ENCODE data around the gene OTOP1.
"Not testable (repeated sequence)": the region's sequence is repeated elsewhere in the genome, so short reads cannot be mapped to it uniquely, and the experiment has no call there.

Gene OTOP1

DNA sequence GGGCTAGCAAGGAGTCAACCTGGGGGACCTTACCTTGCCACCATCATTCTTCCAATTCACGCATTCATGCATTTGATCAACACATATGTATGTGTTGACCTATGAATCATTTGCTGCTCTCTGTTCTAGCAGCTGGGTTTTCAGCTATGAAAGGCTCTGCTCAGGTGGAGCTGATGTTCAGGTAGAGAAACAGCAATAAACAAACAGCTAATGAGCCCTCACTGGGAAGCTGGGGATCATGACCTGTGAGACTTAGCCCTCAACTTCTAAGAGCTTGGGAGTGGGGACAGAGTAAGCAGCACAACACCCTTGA is 1.6 kb upstream of the OTOP1 start:
- DNase-seq (ENCODE audit: low read depth in 2 of 2): no peak

- no peak for DNase-seq (ENCODE audit: low read depth in 2 of 2)
Measured at GRCh38 chr4:4227510-4228355, 1.0 kb upstream of the OTOP1 start.

- no peak for DNase-seq (ENCODE audit: low read depth in 2 of 2)
Measured at GRCh38 chr4:4225915-4226605, 669 bp downstream of the OTOP1 start.

DNA sequence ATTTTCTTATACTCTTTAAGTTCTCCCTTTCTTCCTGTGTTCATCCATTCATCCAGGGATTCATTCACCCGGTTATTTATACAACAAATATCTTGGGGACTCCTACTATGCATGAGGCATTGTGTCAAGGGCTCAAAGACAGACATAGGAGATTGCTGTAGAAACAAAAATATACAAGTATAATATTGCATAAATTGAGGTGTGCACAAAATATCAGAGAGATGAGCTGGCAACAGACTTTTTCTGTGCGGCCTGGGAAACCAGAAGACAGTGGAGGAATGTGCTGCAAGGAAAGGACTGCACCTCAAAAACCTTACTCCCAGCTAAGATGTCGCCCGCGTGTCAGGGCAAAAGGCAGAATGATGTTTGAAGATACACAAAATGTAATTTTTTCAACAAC is 9.6 kb downstream of the OTOP1 start:
- no peak for DNase-seq (ENCODE audit: low read depth in 2 of 2)

DNA sequence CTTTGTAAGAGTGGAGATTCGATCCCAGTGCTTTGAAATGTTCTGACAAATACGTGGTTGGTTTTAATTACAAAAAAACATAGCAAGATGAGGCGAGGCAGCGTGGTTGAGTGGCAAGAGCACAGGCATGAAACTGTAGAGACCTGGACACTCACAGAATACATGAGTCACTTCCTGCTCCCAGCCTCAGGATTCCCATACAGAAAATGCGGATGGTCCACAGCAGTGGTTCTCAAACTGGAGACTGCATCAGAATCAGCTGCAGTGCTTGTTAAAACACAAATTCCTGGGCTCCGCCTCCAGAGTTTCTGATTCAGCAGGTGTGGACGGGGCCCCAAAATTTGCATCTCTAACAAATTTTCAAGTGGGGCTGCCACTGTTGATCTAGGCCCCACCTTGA is 10.1 kb downstream of the OTOP1 start:
- no peak for DNase-seq (ENCODE audit: low read depth in 2 of 2)

DNA sequence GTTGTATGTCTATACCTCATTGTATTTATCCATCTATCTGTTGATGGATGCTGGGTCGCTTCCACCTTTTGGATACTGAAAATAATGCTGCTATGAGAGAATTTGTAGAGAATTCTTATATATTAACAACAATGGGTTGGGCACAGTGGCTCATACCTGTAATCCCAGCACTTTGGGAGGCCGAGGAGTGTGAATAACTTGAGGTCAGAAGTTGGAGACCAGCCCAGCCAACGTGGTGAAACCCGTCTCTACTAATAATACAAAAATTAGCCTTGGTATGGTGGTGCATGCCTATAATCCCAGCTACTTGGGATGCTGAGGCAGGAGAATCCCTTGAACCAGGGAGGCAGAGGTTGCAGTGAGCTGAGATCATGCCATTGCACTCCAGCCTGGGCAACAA is 13.1 kb downstream of the OTOP1 start:
- DNase-seq (ENCODE audit: low read depth in 2 of 2): not testable (repeated sequence)

DNA sequence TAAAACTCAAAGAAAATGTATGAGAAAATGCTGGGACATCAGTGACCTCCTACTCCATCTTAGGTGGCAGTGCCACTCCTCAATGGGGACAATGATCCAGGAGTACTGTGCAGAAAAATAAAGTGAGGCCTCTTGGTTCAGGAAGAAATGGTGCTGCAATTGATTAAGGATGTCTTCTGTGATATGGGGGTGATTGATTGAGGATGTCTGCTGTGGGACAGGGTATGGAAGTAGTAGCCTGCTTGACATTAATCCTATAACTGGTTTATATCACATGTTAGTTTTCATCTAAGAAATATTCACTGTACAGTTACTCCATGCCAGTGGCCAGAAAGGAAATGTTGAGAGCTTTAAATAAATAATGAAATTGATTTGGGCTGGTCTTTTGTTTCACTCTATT is 20.5 kb downstream of the OTOP1 start:
- no peak for DNase-seq (ENCODE audit: low read depth in 2 of 2)

GRCh38 chr4:4204401-4204745 is 22.4 kb downstream of the OTOP1 start:
- DNase-seq (ENCODE audit: low read depth in 2 of 2): no peak

- no peak for DNase-seq (ENCODE audit: low read depth in 2 of 2)
Measured at GRCh38 chr4:4203688-4204400, 22.9 kb downstream of the OTOP1 start.

- no peak for DNase-seq (ENCODE audit: low read depth in 2 of 2)
Measured at GRCh38 chr4:4202510-4202909, 24.2 kb downstream of the OTOP1 start.

DNA sequence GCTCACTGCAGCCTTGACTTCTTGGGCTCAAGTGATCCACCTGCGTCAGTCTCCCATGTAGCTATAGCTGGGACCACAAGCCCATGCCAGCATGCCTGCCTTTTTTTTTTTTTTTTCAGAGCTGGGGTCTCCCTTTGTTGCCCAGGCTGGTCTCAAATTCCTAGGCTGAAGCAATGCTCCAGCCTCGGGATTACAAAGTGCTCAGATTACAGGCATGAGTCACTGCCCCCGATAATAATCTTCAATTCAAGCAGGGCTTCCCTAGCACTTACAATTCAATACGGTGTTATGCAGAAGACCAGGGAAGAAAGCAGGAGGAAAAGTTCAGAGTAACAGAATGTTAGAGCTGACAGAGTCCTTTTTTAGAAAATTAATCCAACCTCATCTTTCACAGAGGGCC is 26.1 kb downstream of the OTOP1 start:
- DNase-seq (ENCODE audit: low read depth in 2 of 2): no peak

DNA sequence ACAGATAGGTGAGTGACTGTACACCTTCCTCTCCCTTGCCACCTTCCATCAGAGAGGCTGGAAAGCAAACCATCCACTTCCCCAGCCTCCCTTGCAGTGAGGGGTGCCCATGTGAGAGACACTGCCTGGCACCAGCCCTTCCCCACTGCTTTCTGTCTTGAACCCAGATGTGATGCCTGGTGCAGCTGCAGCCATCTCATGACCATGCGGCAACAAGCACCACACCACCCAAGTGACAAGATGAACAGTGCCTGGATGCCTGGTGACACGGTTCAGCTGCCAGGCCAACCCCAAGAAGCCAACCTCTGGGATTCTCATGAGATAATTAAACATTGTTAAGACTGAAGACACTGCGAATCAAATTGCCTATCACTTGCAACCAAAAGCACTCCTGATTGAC is 31.4 kb downstream of the OTOP1 start:
- no peak for DNase-seq (ENCODE audit: low read depth in 2 of 2)

GRCh38 chr4:4188557-4188956 is 38.2 kb downstream of the OTOP1 start:
- not testable (repeated sequence) for DNase-seq (ENCODE audit: low read depth in 2 of 2)

DNA sequence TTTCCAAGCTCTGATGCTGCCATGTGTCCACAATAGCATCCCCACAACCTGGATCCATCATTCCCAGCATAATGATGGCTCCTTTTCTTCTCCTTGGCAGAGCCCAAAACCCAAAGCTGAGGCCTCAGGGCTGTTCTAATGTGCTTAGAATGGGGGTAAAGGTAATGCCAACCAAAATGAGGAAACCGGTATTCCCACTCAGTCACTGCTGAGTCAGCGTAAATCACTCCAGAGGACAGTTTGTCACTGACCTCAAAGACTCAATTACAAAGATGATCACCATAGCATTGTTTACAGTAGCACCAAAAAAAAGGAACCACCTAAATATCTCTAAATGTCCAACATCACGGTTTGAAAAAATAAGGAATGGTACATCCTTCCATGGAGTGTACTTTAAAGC is 41.2 kb downstream of the OTOP1 start:
- DNase-seq (ENCODE audit: low read depth in 2 of 2): no peak

- DNase-seq (ENCODE audit: low read depth in 2 of 2): no peak
Measured at GRCh38 chr4:4182835-4183568, 43.7 kb downstream of the OTOP1 start.

- DNase-seq (ENCODE audit: low read depth in 2 of 2): no peak
Measured at GRCh38 chr4:4170596-4171150, 56.1 kb downstream of the OTOP1 start.

DNA sequence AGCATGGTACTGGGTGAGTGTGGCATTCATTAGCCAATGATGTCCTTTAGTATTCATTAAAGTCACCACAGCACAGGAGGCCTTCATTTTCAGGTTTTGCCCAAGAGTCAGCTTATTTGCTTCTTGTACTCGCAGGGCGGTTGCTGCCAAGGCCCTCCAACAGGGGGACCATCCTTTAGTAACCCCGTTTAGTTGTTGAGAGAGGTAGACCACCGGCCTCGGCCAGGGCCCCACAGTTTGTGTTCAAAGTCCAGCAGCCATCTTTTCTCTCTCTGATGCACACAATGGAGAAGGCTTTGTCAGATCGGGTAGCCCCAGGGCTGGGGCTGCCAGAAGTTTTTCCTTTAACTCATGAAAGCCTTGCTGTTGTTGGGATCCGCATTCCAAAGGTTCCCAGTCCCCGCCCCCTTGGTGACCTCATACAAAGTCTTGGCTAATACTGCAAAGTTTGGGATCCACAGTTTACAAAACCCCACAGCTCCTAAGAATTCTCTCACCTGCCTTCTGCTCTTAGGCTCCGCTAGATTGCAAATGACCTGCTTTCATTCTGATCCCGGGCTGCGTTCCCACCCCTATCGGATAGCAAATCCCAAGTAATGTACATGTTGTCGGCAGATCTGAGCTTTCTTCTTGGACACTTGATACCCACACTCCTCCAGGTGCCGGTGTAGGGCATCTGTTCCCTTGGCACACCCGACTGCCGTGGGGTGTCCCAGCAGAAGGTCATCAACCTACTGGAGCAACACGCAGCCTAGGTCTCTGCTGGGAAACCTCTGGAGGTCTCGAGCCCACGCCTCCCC is 58.5 kb downstream of the OTOP1 start:
- not testable (repeated sequence) for DNase-seq (ENCODE audit: low read depth in 2 of 2)

GRCh38 chr4:4166986-4167385 is 59.7 kb downstream of the OTOP1 start:
- DNase-seq (ENCODE audit: low read depth in 2 of 2): not testable (repeated sequence)

GRCh38 chr4:4165701-4166392 is 60.9 kb downstream of the OTOP1 start:
- DNase-seq (ENCODE audit: low read depth in 2 of 2): not testable (repeated sequence)

DNA sequence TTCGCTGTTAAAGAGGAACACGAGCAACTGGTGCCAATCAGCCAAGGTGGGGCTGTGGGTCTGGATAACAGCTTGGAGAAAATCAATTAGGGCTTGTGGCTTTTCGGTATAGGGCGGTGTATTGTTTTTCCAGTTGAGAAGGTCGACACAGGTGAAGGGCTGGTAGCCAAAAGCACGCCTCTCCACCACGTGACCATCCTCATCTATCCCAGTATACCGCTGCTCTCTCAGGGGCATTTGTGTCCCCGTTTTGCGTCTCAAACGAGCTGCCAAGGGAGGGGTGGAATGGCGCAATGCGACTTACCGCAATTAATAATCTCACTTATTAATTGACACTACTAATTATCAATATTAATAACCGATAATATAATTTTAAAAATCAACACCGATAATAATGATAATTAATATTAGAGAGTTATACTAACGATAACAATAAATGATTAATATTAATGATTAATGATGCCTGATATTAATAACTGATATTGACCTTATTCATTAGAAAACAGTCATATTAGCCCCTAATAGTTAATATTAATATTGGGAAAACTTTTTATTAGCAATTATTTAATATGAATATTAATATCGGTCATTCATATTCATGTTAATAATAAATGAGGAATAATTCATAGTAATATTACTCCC is 62.1 kb downstream of the OTOP1 start:
- not testable (repeated sequence) for DNase-seq (ENCODE audit: low read depth in 2 of 2)

Data from stimulated activated CD8-positive, alpha-beta memory T cell treated with anti-CD3 and anti-CD28 coated beads, Interleukin-7, amount 100 ng/mL, for 1 hour (primary cell).